SW480 (cell line): Measurements from ENCODE around the gene ADAM15.
A peak's percentile ranks its signal among the peaks of the same experiment; 100 is the strongest.

ENCODE experiments used
- DNase-seq: peaks from one replicate; pipeline ENCODE4 v3.0.0-alpha.2; 2016; ENCODE audit warnings: low spot score

The ADAM15 gene

GRCh38 chr1:155012776-155013602, 38.1 kb upstream of the ADAM15 start:
- DNase-seq: no peak

- no peak for DNase-seq
Observed at GRCh38 chr1:155013632-155014031, 37.5 kb upstream of the ADAM15 start.

DNA sequence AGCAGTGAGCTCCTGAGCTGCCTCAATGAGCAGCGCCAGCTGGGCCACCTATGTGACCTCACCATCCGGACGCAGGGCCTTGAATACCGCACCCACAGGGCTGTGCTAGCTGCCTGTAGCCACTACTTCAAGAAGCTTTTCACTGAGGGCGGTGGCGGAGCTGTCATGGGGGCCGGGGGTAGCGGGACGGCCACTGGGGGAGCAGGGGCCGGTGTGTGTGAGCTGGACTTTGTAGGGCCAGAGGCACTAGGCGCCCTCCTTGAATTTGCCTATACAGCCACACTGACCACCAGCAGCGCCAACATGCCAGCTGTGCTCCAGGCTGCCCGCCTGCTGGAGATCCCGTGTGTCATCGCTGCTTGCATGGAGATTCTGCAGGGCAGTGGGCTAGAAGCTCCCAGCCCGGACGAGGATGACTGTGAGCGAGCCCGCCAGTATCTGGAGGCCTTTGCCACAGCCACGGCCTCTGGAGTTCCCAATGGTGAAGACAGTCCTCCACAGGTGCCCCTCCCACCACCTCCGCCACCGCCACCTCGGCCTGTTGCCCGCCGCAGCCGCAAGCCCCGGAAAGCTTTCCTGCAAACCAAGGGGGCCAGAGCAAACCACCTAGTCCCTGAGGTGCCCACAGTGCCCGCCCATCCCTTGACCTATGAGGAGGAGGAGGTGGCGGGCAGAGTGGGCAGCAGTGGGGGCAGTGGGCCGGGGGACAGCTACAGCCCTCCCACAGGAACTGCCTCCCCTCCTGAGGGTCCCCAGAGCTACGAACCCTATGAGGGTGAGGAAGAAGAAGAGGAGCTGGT, 36.2 kb upstream of the ADAM15 start:
- DNase-seq: no peak

DNA sequence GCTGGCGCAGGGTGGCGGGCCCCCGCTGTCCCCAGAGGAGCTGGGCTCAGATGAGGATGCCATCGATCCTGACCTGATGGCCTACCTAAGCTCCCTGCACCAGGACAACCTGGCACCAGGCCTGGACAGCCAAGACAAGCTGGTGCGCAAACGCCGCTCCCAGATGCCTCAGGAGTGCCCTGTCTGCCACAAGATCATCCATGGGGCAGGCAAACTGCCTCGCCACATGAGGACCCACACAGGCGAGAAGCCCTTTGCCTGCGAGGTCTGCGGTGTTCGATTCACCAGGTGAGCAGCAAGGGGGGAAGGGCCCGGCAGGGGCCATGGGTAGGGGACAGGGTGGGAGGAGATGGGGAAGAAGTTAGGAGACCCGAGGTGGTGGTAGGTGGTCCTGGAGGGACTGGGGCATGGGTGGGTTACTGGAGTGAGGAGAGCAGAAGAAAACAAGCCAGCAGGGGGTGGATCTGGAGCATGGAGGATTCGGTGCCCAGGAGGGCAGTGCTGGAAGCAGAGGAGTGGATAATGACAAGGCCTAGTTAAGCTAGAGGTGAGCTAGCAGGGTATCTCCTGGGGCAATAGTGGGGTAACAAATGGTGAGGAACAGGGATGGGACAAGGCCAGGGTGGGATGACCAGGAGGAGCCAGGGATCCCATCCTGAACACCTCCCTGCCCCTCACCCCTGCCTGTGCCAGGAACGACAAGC, 35.4 kb upstream of the ADAM15 start:
- no peak for DNase-seq

GRCh38 chr1:155016231-155016831, 34.8 kb upstream of the ADAM15 start:
- DNase-seq: no peak

DNA sequence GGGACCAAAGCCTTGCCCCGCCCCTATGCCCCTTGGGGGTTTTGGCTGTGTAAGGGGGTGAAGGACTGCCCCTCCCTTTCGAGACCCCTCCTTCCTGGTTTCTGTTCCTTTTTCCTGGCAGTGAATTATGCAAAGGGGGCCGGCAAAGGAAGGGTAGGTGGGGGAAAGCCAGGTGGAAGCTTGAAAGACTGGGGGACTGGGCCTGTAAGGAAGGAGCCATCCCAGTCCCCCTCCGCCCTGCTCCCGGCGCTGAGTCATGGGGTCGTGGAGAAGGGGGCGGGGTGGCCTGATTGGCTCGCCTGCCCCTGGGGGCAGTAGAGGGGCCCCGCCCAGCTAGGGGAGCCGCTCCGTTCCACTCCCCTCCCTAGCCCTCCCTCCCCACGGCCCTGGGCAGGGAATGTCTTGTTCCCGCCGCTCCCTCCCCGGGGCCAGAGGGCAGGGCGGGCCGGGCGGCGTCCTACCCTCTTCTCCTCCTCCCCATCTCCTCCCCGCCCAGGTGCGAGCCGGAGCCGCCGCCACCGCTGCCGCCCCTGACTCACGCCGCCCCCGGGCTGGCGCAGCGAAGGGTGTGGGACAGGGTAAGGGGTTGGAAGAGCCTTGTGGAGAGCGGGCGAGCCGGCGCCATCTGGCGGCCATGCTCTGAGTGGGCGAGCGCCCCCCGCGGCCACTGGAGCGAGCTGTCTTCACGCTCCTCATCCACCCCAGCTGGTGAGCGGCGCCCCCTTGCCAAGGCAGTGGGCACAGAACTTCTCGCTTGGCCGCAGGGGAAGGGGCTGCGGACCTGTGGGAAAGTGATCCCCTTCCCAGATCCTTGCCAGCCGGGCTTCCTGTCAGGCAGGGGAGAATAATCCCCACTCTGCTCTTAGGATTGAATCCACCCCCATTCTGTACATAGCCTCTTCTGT, 33.8 kb upstream of the ADAM15 start:
- peak; percentile 92 for DNase-seq

- DNase-seq: no peak
Observed at GRCh38 chr1:155017946-155018316, 33.2 kb upstream of the ADAM15 start.

- no peak for DNase-seq
Observed at GRCh38 chr1:155018617-155019348, 32.3 kb upstream of the ADAM15 start.

DNA sequence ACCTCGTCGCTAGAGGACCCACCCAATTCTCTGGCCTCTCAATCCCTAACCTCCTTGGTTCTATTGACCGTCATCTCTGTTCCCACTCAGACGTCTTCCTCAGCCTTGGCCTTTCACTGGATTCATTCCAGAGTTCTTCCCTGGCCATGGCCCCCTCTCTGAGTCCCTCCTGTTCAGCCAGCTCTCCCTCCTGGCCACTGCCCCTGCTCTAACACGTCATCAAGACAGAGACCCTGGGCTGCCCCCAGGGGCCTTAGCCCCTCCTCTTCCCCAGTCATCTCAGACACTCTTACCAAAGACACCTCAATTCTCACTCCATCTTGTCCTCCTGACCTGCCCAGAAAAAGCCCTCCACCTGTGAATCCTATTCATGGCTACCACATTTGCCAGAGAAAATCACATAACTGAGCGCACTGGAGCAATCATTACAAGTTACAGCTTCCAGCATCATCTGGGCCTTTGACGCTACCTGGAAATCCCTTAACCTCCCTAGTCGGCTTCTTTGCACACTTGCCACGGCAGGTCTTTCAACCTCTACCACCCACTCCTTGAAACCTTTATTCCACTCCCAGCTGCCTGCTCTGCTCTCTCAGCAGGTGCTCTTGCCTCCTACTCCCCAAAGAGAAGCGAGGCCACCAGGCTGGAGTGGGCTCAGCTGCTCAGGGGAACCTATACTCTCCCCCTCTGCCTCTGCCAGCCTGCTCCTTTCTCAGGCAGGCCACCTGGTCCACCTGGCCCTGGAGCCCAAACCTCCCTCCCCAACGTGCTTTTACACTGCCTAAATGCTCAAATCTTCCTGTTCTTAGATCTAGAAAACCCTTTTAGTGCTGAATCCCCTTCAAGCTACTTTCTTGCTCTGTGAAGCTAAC, 31.5 kb upstream of the ADAM15 start:
- DNase-seq: no peak

- DNase-seq: peak; percentile 40
Observed at GRCh38 chr1:155022136-155022926, 28.8 kb upstream of the ADAM15 start.

DNA sequence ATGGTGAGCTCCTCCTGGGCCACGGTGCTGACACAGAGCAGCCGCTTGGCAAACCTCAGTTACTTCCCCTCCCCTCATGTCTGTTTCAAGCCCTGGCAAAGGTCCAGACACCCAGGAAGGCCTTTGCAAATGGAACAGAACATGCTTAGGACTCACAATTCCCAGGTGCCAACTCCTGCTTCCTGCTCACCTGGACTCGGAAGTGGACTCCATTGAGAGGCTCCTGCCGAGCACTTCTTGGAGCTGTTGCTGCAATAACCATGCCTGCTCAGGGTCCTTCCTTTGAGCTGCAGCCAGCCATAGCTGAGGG, 28.2 kb upstream of the ADAM15 start:
- DNase-seq: no peak

GRCh38 chr1:155023627-155024026, 27.5 kb upstream of the ADAM15 start:
- no peak for DNase-seq

DNA sequence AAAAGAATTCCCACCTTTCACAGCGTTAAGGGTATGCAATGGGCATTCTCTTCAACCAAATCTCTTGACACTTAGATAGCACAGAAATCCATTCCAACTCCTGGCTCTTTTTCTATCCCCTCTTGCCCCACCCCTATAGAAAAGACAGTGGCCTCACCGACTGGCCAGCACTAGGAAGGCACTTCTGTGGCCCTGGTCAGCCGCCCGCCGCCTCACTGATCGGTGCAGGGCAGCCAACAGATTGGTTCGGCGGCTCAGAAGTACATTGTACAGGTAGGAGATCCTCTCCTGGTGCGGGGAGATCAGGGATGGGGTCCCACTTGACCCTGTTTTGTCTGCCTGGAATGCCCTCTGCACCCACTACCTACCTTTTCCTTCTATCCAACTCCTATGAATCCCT, 26.8 kb upstream of the ADAM15 start:
- DNase-seq: no peak

DNA sequence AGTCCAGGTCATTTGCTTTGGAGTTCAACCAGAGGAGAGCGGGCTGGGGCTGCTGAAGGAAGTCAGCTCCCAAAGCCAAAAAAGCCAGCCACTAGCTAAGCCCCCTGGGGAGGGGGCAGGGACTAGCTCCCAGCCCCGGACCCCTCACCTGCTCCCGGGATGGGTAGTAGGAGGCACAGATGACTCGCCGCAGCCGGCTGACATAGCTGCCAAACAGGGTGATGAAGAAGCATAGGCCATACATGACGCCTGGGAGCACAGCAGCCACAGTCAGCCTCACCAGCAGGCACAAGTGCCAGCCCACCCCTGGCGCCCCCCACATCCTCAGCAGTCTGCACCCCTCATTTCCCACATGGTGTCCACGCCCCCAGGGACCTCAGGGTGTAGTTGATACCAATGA, 25.0 kb upstream of the ADAM15 start:
- DNase-seq: no peak

GRCh38 chr1:155026588-155026987, 24.5 kb upstream of the ADAM15 start:
- DNase-seq: no peak

DNA sequence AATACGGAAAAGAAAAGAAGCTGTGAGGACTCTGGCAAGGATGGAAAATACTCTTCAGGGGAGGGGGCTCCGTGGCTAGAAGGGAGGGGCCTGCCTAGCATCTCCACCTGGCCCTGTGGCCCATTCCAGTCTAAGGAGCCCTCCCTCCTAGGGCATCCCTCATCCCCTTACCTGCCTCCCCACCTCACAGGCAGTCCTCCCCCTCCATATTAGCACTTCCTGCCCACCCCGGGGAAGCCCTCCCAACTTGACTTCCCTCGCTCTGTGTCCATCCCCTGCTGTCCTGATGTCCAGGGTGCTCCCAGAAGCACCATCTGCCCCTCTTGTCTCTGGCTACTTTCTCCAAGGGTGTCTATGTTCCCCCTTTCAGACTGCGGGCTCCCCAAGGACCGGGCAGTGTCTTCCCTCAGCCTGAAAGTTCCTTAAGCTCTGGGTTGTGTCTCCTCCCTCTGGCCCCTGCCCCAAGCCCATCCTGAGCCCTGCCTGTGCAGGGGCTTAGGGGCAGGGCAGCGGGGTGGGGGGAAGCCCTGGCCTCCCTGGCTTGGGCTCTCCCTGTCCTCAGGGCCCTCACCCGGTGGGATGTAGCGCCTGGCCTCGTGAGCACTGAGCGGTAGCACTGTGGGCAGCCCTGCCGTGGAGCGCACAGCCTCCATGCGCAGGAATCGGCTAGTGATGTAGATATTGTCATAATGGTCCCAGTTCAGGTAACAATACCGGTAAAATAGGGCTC, 21.4 kb upstream of the ADAM15 start:
- no peak for DNase-seq

- no peak for DNase-seq
Observed at GRCh38 chr1:155030243-155030795, 20.8 kb upstream of the ADAM15 start.

DNA sequence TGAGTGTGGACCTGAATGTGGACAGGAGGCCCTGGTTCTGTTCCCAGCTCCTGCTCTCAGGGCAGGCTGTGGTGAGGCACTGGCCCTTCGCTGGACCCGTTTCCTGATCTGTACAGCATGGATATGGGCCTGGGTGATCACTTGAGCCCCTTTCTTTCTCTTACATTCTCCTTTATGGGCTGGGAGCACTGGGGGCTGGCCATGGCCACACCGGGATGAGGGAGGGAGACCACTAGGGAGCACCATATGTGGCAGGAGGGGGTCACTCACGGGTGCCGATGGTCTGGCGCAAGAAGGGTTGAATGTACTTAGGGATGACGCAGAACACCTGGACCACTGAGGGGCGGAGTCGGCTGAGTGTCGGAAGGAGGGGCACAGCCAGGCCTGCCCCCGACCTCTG, 20.2 kb upstream of the ADAM15 start:
- DNase-seq: no peak
